ENCODE data around the gene AGAP1.

AGAP1 gene

DNA sequence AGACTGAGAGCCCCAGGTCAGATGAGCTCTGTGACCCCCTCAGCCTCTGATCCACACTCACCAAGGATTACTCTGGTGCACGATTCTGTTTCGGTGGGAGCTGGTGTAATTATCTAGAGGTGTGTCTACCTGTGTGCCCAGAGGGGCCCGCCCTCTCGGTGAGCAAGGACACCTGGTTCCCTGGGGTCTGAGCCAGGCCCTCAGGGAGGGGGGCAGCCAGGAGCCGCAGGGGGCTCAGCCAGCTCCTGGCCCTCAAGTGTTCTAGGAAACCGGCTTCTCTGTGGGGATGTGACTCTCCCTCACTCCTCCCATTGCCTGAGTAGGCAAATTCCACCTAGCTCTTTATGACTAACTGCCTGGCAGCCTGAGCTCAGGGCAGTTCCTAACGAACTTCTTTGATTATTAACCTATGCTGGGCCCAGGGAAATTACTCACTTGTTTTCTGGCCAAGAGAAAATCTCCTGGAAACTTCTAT lies 17.4 kb downstream of the AGAP1 start:
- no peak for DNase-seq

DNA sequence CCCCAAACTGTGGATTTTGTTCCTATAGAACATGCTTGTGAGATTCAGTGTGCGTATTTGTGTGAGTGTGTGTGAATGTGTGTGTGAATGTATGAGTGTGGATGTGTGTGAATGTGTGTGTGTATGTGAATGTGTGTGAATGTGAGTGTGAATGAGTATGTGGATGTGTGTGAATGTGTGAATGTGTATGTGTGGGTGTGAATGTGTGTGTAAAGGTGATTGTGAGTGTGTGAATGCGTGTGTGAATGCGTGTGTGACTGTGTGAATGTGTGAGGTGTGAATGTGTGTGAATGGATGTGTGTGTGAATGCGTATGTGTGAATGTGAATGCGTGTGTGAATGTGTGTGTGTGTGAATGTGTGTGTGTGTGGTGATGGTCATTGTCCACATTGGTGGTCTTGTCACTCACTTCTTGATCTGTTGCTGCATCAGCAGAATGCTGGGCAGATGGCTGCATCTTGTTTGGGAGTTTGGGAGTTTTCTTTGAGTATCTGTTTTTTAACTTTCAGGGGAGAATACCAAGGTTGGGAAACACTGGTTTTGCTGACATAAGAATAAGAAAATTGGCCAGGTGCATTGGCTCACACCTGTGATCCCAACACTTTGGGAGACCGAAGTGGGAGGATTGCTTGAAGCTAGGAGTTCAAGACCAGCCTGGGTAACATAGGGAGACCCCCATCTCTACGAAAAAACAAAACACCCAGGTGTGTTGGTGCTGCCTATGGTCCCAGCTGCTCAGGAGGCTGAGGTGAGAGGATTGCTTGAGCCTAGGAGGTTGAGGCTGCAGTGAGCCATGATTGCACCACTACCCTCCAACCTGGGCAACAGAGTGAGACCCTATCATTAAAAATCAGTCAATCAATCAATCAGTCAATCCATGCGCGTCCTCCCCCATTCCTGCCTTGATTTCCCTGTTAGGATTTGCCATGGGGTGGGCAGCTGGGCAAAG lies 18.2 kb downstream of the AGAP1 start:
- DNase-seq: no peak

GRCh38 chr2:235512699-235513053 lies 18.8 kb downstream of the AGAP1 start:
- DNase-seq: no peak

- no peak for DNase-seq
These were observed 20.3 kb downstream of the AGAP1 start for GRCh38 chr2:235513984-235514626.

DNA sequence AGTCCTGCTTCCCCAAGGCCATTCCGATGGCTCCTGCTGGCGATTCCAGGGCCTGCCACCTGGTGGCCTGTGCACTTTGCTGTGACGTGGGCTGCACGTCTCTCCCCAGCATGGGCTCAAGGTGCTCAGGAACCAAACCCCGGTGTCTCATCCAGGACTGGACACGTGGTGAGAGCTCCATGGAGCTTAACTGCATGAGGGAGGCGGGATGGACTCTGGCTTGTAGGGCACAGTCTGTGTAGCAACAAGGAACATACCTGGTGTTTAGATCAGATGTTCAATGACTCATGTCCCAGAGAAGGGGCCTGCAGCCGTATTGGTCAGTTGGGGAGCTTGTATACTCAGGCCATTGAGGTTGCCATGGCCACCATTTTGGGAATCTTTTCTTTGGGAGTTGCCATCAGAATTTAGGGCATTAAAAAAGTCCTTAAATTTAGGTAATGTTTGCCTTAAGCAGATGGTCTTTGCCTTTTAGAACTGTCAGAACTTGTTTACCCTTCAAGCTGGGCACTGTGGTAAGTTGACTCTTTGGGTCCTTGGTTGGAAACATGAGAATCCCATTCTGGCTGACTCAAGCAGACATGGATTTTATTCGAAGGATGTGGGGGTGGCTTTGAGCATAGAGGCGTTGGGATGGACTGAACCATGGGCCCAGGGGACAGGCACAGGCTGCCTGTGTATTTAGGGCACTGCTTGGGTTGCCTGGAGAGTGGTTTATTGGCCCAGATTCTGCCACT lies 21.0 kb downstream of the AGAP1 start:
- DNase-seq: no peak

GRCh38 chr2:235515364-235515742 lies 21.5 kb downstream of the AGAP1 start:
- DNase-seq: no peak

- DNase-seq: no peak
These were observed 22.0 kb downstream of the AGAP1 start for GRCh38 chr2:235515821-235516220.

DNA sequence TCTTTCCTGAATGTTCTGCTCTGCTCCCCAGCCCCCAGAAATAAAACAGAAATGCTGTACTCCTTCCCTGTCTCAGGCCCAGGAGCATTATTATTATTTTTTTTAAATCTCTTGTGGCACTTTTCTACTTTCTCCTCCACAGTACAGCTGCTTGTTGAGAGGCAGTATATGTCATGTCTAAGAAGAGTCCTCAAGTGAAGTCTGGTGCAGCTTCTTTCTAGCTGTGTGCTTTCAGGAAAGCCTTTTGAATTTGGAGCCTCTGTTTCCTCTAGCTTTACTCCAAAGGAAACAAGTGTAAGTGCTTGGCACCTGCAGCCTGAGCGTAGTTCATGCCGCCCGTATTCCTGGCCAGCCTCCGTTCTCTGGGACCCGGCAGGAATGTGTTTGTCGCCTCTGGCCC lies 22.4 kb downstream of the AGAP1 start:
- no peak for DNase-seq

GRCh38 chr2:235518322-235519090 lies 24.7 kb downstream of the AGAP1 start:
- no peak for DNase-seq

GRCh38 chr2:235520787-235521186 lies 26.9 kb downstream of the AGAP1 start:
- no peak for DNase-seq

DNA sequence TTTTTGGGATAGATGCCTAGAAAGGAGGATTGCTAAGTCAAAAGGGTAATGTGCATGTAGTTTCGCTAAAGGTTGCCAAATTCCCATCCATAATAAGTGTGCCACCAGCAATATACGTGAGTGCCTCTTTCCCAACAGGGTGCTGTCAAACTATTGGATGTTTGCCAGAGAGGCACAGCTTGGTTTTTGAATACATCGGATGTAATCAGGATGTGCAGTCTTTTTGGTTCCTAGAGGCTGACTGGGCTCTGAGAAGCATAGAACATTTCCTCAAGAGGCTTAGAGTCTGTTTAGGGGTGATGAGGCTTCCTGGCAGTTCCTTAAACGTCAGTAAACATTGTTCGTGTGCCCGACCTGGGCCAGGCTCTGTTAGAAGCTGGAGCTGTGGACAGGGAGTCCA lies 28.0 kb downstream of the AGAP1 start:
- no peak for DNase-seq

DNA sequence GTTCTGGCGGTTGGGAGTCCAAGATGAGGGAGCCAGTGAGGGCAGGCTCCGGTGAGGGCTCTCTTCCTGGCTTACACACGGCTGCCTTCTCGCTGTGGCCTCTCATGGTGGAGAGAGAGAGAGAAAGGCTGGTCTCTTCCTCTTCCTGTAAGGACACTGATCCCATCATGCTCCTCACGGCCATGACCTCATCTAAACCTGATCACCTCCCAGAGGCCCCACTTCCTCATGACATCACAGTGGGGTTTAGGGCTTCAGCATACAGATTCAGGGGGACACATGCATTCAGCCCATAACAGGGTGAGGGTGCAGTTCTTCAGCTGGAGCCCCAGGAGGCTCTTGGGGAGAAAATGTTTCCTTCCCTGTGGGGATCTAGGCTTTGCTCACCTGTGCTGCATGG lies 29.2 kb downstream of the AGAP1 start:
- no peak for DNase-seq

- no peak for DNase-seq
These were observed 29.8 kb downstream of the AGAP1 start for GRCh38 chr2:235523486-235524150.

GRCh38 chr2:235526166-235526565 lies 32.3 kb downstream of the AGAP1 start:
- no peak for DNase-seq

DNA sequence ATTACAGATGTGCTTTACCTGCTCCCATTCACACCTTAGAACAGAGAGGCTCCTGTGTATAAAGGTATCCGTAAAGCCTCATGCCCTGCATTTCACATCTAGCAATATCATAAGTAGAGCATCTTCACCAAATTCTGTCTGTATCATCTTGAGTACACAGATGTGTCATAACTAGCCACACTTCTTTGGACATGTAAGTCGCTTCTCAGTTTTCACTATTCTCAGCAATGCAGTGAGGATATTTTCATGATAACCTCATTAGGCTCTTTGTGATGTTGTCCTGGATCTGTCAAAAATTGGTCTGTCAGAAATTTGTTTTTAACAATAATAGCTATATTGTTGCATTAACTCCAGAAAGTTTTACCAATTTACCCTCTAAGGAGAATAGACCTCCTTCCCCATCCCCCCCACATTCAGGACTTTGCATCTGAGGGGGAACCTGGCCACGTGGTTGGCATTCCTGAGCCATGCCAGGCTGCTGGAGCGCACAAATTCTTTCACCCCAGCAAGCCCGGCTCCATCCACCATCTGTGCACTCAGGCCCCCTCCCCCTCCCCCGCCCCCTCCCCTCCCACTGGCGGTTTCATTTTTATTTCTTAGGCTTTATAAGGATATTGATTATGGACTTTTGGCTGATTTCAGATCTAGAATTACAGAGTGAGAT lies 34.1 kb downstream of the AGAP1 start:
- no peak for DNase-seq

DNA sequence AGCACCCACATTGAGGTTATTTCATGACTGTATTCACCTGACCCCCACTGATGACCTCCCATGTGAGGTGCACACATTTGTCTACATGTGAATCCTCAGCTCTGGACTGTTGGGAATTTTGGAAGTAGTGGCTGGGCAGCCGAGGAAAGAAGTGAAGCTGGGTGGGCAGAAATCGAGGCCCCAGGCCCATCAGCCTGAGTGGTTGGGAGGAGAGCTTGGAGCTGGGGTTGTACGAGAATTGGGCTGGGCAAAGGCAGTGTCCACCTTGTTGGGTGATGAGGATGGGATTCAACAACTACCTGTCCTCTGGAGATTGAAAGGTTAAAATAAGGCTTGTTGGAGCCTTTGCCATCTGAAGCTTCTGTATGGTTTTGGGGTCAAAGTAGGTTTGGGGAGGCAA lies 35.8 kb downstream of the AGAP1 start:
- no peak for DNase-seq

- DNase-seq: no peak
These were observed 36.9 kb downstream of the AGAP1 start for GRCh38 chr2:235530735-235531134.

DNA sequence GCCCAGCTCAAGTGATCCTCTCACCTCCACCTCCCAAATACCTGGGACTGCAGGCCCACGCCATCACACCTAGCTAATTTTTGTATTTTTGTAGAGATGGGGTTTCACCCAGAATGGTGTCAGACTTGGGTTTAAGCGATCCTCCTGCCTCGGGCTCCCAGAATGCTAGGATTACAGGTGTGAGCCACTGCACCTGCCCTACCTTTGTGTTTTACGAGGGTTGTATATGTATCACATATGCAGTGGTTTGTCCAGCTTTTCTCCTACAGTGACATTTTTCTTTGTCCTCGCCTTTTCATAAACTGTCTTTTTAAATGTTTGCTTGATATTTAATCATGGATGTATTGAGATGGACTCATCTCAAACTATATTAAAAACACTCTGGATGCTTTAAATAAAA lies 38.5 kb downstream of the AGAP1 start:
- no peak for DNase-seq

DNA sequence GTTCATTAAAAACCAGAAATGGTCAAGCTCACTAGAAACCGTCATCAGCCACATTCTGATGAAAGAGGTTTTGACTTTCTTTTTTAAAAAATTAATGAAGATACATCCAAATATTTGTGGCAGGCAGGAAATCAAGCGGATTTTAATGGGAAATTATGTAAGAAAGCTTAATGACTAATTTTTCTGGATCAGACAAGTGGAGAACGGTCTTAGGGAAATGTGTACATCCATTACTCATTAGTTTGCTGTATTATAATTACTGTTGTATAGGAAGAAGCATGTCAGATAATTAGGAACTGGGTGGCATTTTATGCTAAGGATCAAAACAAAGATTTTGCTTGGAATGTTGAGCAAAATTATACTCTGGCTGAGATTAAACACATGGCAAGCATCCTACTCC lies 39.4 kb downstream of the AGAP1 start:
- no peak for DNase-seq

GRCh38 chr2:235533616-235534385 lies 40.0 kb downstream of the AGAP1 start:
- no peak for DNase-seq
